ENCODE results near the gene NXPE3.

DNA sequence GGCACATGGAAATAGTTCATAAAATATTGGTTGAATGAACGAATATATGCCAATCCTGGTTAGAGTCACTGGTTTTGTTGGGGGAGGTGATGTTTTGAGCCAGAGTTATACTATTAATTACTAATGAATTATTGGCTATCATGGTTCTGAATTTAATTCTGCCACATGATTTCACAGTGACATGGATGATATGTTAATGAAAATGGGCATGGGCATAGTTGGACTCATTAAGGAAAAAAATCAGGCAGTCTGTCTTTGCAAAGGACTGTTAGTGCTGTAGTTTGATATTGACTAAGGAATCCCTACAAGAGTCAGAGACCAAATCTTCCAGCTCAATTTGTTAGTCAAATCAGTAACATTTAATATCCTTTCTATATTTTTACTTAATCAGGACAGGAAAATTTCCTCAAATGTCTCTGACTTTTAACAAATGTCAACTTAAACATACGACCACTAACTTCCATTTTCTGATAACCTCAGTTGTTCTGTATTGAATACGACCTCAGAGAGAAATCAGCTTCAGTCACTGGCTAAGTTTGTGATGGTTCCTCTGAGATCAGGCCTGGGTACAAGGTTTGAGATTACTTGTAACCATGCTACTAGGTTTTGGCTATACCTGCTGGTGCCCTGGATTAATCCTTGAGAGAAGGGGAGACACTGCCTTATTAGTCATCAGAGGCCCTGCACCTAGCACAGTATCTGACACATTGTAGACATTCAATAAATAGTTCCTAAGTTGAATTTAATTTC is 83.6 kb downstream of the NXPE3 start:
- TF ChIP-seq, protein P1, sequence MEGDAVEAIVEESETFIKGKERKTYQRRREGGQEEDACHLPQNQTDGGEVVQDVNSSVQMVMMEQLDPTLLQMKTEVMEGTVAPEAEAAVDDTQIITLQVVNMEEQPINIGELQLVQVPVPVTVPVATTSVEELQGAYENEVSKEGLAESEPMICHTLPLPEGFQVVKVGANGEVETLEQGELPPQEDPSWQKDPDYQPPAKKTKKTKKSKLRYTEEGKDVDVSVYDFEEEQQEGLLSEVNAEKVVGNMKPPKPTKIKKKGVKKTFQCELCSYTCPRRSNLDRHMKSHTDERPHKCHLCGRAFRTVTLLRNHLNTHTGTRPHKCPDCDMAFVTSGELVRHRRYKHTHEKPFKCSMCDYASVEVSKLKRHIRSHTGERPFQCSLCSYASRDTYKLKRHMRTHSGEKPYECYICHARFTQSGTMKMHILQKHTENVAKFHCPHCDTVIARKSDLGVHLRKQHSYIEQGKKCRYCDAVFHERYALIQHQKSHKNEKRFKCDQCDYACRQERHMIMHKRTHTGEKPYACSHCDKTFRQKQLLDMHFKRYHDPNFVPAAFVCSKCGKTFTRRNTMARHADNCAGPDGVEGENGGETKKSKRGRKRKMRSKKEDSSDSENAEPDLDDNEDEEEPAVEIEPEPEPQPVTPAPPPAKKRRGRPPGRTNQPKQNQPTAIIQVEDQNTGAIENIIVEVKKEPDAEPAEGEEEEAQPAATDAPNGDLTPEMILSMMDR (conservative IDR thresholded peaks at IDR 0.05; ENCODE audit: low read depth, low read length): no peak
- no peak for TF ChIP-seq EZH2 (IDR thresholded peaks at IDR 0.05; ENCODE audit: borderline replicate concordance, low read depth, low read length, poor library complexity, severe bottlenecking)

All from A673 (cell line).